ENCODE results near the gene GUK1.

GRCh38 chr1:228152097-228152917, 12.2 kb downstream of the GUK1 start:
- no peak for TF ChIP-seq POLR2A (IDR thresholded peaks at IDR 0.05; ENCODE audit: low read depth)
- TF ChIP-seq POLR2AphosphoS5 (IDR thresholded peaks at IDR 0.05): no peak
- TF ChIP-seq EP300 (IDR thresholded peaks at IDR 0.05): no peak

Measured in esophagus muscularis mucosa (tissue), 3 donors.